NOMO-1 treated with DMSO at 0.1 percent for 48 hours (cell line): Measurements from ENCODE around the gene PARP1.
"Not testable (repeated sequence)": the region's sequence is repeated elsewhere in the genome, so short reads cannot be mapped to it uniquely, and the experiment has no call there.

Source experiments
- DNase-seq: peaks from one replicate; lab custom pipeline; 2025; ENCODE audit not compliant: unreplicated experiment; lab: John Stamatoyannopoulos, UW

PARP1 gene

GRCh38 chr1:226429858-226430715, 22.2 kb upstream of the PARP1 start:
- no peak for DNase-seq

- no peak for DNase-seq
These were observed 21.0 kb upstream of the PARP1 start for GRCh38 chr1:226428791-226429461.

GRCh38 chr1:226428348-226428747, 20.5 kb upstream of the PARP1 start:
- DNase-seq, result no peak

- no peak for DNase-seq
These were observed 19.2 kb upstream of the PARP1 start for GRCh38 chr1:226427131-226427530.

GRCh38 chr1:226426395-226426794, 18.5 kb upstream of the PARP1 start:
- not testable (repeated sequence) for DNase-seq

- DNase-seq, result no peak
These were observed 17.6 kb upstream of the PARP1 start for GRCh38 chr1:226425431-226426031.

GRCh38 chr1:226425004-226425378, 17.1 kb upstream of the PARP1 start:
- no peak for DNase-seq

GRCh38 chr1:226424221-226425003, 16.5 kb upstream of the PARP1 start:
- no peak for DNase-seq

GRCh38 chr1:226422478-226422877, 14.6 kb upstream of the PARP1 start:
- no peak for DNase-seq

- DNase-seq, result no peak
These were observed 13.0 kb upstream of the PARP1 start for GRCh38 chr1:226420897-226421296.

- DNase-seq, result no peak
These were observed 12.4 kb upstream of the PARP1 start for GRCh38 chr1:226420328-226420727.

GRCh38 chr1:226419284-226420029, 11.6 kb upstream of the PARP1 start:
- DNase-seq, result no peak

GRCh38 chr1:226417830-226418546, 10.1 kb upstream of the PARP1 start:
- DNase-seq, result no peak

- DNase-seq, result no peak
These were observed 9.5 kb upstream of the PARP1 start for GRCh38 chr1:226417350-226417749.

- no peak for DNase-seq
These were observed 6.3 kb upstream of the PARP1 start for GRCh38 chr1:226414098-226414698.

GRCh38 chr1:226411619-226412018, 3.7 kb upstream of the PARP1 start:
- DNase-seq, result no peak

- DNase-seq, result no peak
These were observed 3.1 kb upstream of the PARP1 start for GRCh38 chr1:226410958-226411357.

GRCh38 chr1:226409392-226409791, 1.5 kb upstream of the PARP1 start:
- DNase-seq, result no peak
